ENCODE measurements around the gene WWOX.

WWOX gene

DNA sequence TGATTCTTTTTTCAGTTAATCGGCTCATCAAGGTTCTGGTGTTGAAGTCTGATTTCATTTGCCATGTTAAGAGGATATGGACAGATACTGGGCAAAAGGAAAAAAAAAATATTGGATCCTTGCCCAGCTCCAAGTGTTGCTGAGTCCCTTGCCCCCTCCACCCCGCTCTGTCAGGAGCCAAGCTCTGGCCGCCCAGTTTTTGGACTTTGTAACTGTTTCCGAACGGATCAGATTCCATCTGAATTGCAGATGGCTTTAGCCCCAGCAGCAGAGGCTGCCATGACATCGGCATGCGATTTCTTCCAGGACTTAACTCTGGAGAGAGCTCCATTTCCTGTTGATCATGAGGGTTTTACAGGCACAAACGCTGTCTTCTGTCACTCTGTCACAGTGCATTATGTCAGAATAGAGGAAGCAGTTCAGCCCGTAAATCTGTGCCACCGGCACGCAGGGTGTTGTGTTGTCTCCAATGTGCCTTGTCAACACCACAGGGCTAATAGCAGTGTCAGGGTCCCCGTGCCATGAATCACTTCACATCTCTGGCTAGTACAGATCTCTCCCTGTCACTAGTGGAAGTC is 885.5 kb downstream of the WWOX start:
- DNase-seq (ENCODE audit: low read depth in 2 of 2) = no peak
- H3K4me3 ChIP-seq (replicated peaks in 1 of 2; ENCODE audit: low read depth in 2 of 2, low read length in 2 of 2) = no peak overlapping the region
- TF ChIP-seq, protein P1, sequence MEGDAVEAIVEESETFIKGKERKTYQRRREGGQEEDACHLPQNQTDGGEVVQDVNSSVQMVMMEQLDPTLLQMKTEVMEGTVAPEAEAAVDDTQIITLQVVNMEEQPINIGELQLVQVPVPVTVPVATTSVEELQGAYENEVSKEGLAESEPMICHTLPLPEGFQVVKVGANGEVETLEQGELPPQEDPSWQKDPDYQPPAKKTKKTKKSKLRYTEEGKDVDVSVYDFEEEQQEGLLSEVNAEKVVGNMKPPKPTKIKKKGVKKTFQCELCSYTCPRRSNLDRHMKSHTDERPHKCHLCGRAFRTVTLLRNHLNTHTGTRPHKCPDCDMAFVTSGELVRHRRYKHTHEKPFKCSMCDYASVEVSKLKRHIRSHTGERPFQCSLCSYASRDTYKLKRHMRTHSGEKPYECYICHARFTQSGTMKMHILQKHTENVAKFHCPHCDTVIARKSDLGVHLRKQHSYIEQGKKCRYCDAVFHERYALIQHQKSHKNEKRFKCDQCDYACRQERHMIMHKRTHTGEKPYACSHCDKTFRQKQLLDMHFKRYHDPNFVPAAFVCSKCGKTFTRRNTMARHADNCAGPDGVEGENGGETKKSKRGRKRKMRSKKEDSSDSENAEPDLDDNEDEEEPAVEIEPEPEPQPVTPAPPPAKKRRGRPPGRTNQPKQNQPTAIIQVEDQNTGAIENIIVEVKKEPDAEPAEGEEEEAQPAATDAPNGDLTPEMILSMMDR (IDR thresholded peaks at IDR 0.05; ENCODE audit: low read depth, low read length) = no peak

DNA sequence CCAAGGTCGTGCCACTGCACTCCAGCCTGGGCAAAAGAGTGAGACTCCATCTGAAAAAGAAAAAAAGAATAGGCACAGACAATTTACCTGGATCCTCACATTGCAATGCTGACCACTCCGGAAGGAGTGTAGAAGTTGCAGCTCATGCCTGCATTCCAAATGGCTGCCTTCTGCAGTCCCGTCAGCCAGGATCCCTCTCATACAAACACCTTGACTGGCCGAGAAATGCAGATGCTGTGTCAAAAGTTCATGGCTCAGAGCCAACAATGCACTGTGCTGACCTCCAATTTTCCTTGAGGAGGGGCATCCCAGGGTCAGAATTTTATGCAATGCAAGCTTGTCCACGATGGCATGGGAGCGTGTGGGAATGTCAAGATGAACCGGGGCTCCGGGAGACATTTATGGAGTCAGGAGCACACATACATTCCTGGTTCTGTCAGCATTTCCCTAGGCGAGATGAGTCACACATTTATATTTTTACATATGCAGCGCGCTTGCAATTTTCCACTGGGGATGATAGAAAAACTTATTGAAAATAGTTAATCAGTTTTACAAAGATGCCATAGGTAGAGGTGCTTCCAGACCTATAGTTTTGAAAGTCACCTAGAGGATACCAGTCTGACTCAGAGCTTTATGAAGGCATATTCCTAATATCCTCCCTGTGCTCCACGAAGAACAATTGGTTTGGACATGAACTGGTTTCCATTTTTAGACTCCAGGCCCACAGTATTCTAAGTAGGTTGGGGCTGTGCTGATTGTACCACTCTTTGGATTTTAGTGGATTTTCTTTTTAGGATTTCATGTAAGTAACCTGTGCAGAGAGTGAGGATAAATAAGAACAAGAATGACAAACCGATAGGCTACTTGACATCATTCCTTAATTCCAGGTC is 886.5 kb downstream of the WWOX start:
- DNase-seq (ENCODE audit: low read depth in 2 of 2) = no peak
- TF ChIP-seq, protein P1 (IDR thresholded peaks at IDR 0.05; ENCODE audit: low read depth, low read length) = no peak
- H3K4me3 ChIP-seq (replicated peaks in 1 of 2; ENCODE audit: low read depth in 2 of 2, low read length in 2 of 2) = no peak overlapping the region

DNA sequence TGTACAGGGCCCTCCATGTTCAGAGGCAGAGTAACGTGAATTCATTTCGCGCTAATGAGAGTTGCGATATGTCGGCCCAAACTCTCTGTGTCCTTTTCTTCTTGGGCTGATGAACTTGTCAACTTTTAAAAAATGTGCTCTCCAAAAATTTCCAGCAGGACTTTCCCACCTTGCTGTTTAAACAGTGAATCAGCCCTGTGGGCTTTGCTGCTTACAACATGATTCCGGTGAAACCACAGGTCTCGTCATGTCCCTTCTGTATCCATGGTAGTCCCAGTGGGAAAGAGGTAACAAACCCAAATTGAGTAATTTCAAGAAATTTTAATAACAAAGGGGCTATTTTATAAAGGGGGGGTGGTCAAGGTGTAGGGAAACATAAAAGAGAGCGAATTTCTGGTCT is 888.2 kb downstream of the WWOX start:
- no peak for DNase-seq (ENCODE audit: low read depth in 2 of 2)
- TF ChIP-seq, protein P1 (IDR thresholded peaks at IDR 0.05; ENCODE audit: low read depth, low read length) = no peak
- H3K4me3 ChIP-seq (replicated peaks in 1 of 2; ENCODE audit: low read depth in 2 of 2, low read length in 2 of 2) = no peak overlapping the region

DNA sequence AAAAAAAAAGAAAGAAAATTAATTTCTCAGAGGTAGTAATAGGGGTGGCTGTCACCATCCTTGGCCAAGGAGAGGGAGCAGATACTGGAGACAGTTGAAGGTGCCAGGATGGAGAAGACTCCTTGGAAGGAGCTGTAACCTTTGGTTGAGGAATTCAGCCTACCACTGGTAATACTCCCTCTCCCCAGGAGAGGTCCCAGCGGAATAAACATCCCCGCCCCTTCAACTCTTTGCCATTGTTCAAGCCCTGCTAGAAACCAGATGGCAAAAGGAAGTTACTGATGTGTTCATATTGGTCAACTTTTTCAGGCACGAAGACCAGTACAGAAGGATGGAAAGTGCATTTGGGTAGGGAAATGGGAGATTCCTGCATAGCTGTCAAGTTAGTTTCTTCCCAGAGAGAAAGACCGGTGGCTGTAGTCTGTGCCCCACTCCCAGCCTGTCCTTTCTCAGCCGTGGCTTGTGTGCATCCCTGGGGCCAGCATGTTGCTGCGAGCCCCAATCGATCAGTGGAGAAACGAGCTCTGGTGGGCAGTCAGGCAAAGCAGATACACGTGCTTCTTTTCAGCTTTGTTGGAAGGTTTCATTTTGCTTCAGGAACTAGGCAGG is 889.0 kb downstream of the WWOX start:
- TF ChIP-seq, protein P1 (IDR thresholded peaks at IDR 0.05; ENCODE audit: low read depth, low read length) = no peak
- H3K4me3 ChIP-seq (replicated peaks in 1 of 2; ENCODE audit: low read depth in 2 of 2, low read length in 2 of 2) = no peak overlapping the region
- no peak for DNase-seq (ENCODE audit: low read depth in 2 of 2)

DNA sequence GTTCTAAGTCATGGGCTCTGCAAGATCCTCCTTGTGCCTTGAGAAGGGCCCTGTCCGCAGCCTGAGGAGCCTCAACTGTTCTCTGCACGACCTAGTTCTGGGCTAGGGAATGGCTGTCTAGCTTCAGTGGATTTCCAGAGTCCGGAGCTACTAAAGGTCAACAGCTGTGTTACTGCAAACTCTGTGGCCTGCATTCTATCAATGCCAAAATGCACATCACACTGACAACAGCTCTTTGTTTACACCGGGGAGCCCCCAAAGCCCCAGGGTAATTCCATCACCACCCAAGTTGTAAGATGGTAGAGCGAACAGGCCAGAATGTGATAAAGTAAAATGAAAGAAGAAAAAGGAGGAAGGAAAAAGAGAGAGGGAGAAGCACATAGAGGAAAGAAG is 890.9 kb downstream of the WWOX start:
- no peak overlapping the region for H3K4me3 ChIP-seq (replicated peaks in 1 of 2; ENCODE audit: low read depth in 2 of 2, low read length in 2 of 2)
- TF ChIP-seq, protein P1 (IDR thresholded peaks at IDR 0.05; ENCODE audit: low read depth, low read length) = no peak

DNA sequence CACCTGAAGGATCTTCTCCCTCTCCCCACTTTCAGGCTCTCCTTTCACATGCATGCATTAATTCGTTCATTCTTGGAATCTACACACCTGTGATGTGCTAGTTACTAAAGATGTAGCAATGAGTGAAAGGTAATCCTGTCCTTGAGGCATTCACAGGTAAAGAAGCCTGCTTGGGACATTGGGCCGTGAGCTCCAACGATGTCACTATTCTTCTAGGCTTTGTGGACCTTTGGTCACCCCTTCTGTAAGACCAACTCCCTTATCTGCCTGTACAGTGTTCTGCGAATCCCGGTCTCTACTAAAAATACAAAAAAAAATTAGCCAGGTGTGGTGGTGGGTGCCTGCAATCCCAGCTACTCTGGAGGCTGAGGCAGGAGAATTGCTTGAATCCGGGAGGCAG is 892.5 kb downstream of the WWOX start:
- TF ChIP-seq, protein P1 (IDR thresholded peaks at IDR 0.05; ENCODE audit: low read depth, low read length) = no peak
- H3K4me3 ChIP-seq (replicated peaks in 1 of 2; ENCODE audit: low read depth in 2 of 2, low read length in 2 of 2) = no peak overlapping the region
- DNase-seq (ENCODE audit: low read depth in 2 of 2) = no peak

More for the DNA sequence above, 890.9 kb downstream of the WWOX start:
- DNase-seq (ENCODE audit: low read depth in 2 of 2) = no peak
